ENCODE data around the gene CACNB4.
"Not testable (repeated sequence)": the region's sequence is repeated elsewhere in the genome, so short reads cannot be mapped to it uniquely, and the experiment has no call there.

Gene CACNB4

DNA sequence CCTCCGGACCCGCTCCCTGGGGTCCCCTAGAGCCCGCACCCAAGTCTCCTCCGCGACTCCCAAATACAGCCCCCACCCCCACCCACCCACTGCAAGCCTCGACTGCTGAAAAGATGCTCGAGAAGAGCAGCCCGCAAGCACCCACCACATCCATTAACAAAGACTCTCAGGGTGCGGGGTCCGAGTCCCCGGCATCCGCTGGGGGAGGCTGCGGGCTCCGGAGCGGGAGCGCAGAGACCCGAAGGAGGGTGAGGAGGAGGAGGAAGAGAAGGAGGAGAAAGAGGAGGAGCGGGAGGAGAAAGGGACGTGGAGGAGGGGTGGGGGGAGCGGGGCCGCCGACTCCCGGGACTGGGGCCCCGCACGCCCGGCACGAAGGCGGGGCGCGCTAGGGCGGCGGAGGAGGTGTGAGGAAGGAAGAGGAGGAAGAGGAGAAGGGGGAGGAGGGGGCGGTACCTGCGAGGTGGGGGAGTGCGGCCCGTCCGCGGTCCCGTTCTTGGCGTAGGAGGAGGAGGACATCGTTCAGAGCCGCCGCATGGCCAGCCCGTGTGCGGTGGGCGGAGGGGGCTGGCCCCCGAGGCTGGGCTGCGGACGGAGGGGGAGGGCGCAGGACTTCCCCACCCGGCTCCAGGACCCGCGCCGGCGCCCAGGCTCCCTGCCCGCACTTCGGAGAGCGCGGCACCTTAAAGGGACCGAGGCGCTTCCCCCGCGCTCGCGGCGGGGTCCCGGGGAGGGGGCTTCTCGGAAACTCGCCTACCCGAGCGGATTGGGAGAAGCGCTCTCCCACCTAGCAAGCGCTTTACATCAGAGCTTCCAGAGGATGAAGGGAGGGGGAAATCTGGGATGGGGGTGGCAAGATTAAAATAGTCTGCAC lies at the start of gene CACNB4:
TSS of gene CACNB4 (minus strand) at position 549 of the 871 bp plus-strand sequence.
- DNase-seq = no peak

DNA sequence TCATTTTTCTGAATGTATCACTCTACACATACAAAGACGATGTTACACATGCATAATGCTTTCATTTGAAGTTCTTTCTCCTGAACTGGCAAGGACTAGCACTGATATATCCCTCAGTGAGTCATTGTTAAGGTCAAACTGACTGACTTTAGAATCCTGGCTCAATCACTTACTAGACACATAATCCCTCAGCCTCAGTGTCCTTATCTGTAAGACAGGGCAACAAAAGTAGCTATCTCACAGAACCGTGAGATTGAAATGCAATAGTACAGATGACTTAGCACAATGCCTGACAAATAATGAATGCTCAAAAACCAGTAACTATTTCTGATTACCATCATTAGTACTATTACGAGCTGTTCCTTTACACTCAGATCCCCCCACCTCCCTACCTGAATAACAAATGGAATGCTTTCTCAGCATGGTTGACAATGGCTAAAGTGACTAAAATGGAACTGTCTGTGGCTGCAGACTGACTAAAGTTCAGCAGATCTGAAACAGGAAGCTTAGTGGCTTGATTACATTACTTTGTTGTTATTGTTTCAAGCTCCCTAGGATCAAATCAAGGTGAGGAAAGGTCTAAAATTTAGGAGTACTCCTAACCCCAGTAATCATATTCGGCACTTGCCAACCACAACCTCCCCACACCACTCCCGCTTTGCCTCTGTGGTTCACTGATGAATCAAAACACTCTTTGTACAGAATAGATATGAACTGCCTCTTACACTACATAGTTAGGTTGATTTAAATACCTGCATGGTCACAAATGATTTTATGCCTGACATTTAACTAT lies 35.8 kb upstream of the CACNB4 start:
- DNase-seq = no peak

DNA sequence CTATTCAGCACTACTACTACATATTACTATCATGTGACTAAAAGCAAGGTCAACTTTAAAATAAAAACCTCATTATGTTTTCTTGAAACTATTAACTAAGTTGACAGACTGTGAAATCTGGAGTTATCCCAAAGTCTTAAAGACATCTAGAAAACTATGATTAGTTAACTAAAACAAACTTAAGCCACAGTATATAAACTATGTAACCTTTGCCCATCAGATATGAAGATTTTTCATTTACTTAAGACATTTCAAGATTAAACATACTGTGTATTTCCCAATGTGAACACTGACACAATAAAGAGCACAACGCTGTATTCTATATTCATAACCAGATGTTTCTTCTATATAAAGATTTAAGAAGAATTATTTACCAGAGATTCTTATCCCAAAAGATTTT lies 33.5 kb upstream of the CACNB4 start:
- DNase-seq = no peak

DNA sequence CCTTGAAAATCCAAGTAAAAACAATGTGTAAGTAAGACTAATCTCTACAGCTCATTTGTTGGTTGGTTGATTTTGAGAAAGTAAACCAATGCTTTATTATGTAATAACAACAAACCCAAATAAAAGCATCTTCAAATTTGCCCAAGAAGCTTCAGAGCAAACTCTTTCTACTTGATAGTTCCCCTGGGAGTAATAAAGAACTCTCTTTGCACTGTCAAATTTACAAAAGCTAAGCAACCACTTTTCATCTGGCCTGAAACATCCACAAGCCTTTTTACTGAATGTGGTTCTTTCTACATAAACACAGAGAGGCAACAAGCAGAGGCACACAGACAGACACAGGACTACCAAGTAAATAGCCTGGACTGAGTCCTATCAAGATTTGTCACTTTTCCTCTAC lies 28.8 kb upstream of the CACNB4 start:
- no peak for DNase-seq

- no peak for DNase-seq
Measured at GRCh38 chr2:152126664-152127063, 27.8 kb upstream of the CACNB4 start.

GRCh38 chr2:152122161-152122560 lies 23.3 kb upstream of the CACNB4 start:
- DNase-seq = no peak

- no peak for DNase-seq
Measured at GRCh38 chr2:152120430-152120829, 21.6 kb upstream of the CACNB4 start.

- DNase-seq = no peak
Measured at GRCh38 chr2:152115952-152116351, 17.1 kb upstream of the CACNB4 start.

- no peak for DNase-seq
Measured at GRCh38 chr2:152114366-152114765, 15.5 kb upstream of the CACNB4 start.

GRCh38 chr2:152107140-152107539 lies 8.3 kb upstream of the CACNB4 start:
- not testable (repeated sequence) for DNase-seq

DNA sequence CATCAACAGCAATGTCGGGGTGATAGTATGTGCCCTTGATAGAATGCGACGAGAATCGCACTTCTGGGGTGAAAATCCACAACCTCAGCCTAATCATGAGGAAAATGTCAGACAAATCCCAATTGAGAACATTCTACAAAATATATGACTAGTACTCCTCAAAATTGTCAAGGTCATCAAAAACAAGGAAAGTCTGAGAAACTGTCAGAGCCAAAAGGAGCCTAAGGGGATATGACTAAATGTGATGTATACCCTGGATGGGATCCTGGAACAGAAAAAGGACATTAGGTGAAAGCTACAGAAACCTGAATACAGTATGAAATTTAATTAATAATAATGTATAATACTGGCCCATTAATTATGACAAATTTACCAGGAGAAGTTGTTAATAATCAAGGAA lies 7.6 kb upstream of the CACNB4 start:
- DNase-seq = no peak

DNA sequence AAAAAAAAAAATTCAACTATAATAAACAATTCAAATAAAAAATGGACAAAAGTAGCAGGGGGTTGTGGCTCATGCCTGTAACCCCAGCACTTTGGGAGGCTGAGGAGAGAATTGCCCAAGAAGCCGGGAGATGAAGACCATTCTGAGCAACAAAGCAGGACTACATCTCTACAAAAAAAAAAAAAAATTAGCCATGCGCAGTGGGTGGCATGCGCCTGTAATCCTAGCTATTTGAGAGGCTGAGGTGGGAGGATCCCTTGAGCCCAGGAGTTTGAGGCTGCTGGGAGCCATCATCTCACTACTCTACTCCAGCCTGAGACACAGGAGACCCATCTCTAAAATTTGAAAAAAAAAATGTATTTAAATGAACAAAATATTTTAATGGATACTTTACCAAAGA lies 4.4 kb upstream of the CACNB4 start:
- DNase-seq = no peak

DNA sequence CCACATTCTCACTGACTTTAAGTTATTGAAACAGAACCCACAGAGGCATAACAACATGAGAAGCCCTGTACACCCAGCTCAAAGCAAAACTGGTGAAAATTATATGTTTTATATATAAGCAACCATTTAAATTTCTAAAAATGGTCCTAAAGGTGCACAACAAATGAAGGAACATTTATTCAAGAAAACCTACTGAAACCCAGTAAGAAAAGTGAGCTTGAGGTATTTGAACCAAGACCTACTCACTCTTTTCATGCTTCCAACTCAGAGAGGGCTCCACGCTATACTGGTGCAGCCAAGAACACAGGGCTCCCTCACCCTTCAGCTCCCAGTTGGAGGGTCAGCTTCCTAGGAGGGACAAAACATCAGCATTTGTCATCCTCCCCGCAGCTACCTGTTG lies 2.1 kb upstream of the CACNB4 start:
- DNase-seq = no peak

GRCh38 chr2:152099367-152100050 lies 665 bp upstream of the CACNB4 start:
- no peak for DNase-seq

DNA sequence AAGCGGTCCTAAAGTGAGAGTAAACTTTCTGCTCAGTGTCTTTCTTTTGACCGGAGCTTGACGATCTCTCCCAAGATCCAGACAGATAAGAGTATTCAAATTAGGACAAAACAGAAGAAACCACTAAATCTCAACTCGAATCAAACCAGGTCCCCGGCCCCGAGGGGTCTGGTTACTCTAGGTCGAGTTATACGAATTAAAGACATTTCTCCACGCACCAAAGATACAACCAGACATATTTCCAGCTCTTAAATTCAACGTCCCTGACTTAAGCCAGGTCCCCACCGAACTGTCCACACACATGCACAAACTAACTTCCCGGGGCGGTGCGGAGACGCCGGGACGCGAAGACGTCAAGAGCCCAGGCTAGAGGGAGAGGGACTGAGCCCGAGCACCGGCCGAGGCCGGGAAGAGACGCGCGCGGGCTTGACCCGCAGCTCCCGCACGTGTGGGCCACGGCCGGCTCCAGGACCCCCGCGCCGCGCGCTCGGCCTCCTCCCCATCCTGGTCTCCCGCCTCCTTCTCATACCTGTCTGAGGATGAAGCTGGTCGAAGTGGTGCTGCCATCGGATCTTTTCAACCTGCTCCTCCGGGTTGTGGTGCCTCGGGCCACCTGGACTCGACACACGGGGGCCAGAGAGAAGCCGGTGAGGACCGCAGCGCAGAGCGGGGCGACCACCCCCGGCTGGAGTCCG lies 896 bp downstream of the CACNB4 start:
- DNase-seq = no peak

DNA sequence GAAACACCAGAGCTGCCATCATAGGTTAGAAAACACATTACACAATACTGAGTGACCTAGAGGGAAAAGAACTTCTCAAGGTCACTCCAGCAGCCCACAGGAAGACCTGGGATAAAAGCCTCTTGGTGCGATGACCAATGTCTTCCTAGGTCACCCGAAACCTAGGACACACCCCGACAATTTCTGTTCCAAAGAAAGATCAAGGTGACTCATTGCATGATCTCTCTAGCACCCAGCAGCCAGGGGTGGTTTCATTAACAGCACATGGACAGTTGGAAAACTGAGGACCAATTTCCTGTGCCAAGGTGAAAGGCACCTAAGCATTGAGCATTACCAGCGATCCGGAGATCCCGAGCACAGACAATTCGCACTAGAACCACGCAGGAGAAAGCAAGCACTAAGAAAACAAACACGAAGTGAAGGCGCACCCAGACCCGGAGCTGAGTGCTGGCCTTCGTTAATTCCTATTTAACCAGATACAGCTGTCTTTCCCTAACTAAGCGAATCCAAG lies 1.5 kb downstream of the CACNB4 start:
- no peak for DNase-seq

DNA sequence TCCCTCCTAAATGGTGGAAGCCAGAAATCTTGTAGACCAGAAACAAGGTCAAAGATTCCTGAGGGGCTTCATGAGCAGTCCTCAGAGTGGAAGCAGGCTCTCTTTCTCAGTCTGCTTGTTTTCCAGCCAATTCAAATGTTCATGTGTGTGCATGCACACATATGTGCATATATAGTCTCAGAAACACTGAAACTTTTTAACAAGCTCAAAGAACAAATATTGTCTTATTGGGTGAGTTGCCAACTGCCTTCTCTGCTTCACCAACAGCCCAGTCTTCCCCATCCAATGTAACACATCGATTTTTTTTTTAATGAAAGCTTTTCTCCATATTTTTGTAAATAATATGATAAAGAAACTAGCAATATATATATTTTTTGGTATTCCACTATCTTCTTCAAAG lies 3.7 kb downstream of the CACNB4 start:
- DNase-seq = no peak

GRCh38 chr2:152094014-152094413 lies 4.8 kb downstream of the CACNB4 start:
- no peak for DNase-seq

DNA sequence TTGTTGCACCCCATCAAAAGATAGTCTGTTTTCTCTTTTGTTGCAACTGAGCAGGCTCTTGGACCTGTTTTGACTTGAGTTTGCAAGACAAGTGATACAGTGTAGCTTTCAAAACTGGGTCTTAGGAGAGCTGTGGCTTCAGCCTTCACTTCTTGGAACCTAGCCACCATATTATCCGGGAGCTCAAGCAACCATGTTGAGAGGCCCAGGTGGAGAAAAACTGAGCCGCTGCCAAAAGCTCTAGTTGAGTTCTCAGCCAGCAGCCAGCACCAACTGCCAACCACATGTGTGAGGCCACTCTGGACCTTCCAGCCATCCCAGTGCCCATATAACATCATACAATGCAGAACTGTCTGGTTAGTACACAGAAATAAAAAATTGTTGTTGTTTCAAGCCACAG lies 5.4 kb downstream of the CACNB4 start:
- no peak for DNase-seq

GRCh38 chr2:152092095-152092494 lies 6.7 kb downstream of the CACNB4 start:
- DNase-seq = no peak

- not testable (repeated sequence) for DNase-seq
Measured at GRCh38 chr2:152090726-152091125, 8.1 kb downstream of the CACNB4 start.

DNA sequence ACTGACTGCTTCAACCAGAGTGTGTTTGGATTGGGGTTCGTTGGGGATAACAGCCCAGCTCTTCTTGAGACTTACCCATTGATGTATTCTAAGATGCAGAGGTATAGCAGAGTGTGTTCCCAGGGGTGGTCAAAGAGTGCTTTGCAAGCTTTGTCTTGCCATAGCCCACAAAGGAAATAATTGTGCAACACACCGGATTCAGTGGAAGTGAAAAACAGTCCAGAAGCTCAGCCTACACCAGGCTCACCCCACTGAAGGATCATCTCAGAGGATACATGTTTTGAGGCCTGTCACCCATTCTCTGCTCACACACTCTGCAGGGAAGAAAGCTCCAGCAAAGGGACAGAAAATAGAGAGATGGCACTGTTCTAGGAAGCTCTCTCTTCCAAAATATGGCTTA lies 9.6 kb downstream of the CACNB4 start:
- no peak for DNase-seq

DNA sequence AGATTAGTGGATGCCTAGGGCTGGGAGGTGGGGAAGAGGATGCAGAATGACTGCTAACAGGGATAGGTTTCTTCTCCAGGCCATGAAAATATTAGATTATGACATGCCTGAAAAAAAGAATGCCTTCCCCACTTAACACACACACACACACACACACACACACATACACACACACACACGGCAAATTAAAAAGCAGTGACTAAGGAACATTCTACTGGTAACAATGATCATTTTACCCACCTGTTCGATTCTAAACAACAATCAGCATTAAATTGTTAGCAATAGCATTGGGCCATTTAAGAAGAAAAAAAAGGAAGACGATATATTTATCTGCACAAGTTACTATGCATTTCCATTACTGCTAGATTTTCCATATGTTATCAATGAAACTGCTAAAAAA lies 10.8 kb downstream of the CACNB4 start:
- DNase-seq = no peak
